ENCODE data around the gene AGO1. TPM values are rescaled to one million over a fixed set of nuclear protein-coding genes. Genes with fewer than 3 reads are reported as not detected.

Gene AGO1
- total and polyA plus RNA-seq, 2 of the 13 experiments (the other 11 are each of a cell fraction or from before 2014, with no cell fraction given): 9.2 to 18.6 TPM

Other genes with a start within 250 kb of the AGO1 start
- gene PSMB2, start 241.7 kb upstream of the AGO1 start, total RNA-seq (2016; rRNA removed; fragmentation: Illumina TruSeq; extraction: Trizol): 62.2 and 102 TPM in 2 replicates
- gene PSMB2, start 241.7 kb upstream of the AGO1 start, polyA plus RNA-seq (2011; rRNA removed): 50.5 and 60.6 TPM in 2 replicates
- gene C1orf216, start 164.3 kb upstream of the AGO1 start, total RNA-seq (2016; rRNA removed; fragmentation: Illumina TruSeq; extraction: Trizol): 1.1 TPM in 2 replicates
- 0.37 and 0.48 TPM in 2 replicates for gene C1orf216, start 164.3 kb upstream of the AGO1 start, polyA plus RNA-seq (2011; rRNA removed)
- 32.5 and 51.7 TPM in 2 replicates for gene CLSPN, start 113.2 kb upstream of the AGO1 start, total RNA-seq (2016; rRNA removed; fragmentation: Illumina TruSeq; extraction: Trizol)
- 2.2 and 2.5 TPM in 2 replicates for gene CLSPN, start 113.2 kb upstream of the AGO1 start, polyA plus RNA-seq (2011; rRNA removed)
- gene AGO4, start 75.2 kb upstream of the AGO1 start, total RNA-seq (2016; rRNA removed; fragmentation: Illumina TruSeq; extraction: Trizol): 6.0 and 6.8 TPM in 2 replicates
- gene AGO4, start 75.2 kb upstream of the AGO1 start, polyA plus RNA-seq (2011; rRNA removed): 13.8 and 14.6 TPM in 2 replicates
- gene AGO3, start 47.9 kb downstream of the AGO1 start, total RNA-seq (2016; rRNA removed; fragmentation: Illumina TruSeq; extraction: Trizol): 21.2 and 23.8 TPM in 2 replicates
- gene AGO3, start 47.9 kb downstream of the AGO1 start, polyA plus RNA-seq (2011; rRNA removed): 18.3 and 27.1 TPM in 2 replicates
- 0.31 and 0.35 TPM in 2 replicates for gene TEKT2, start 200.9 kb downstream of the AGO1 start, total RNA-seq (2016; rRNA removed; fragmentation: Illumina TruSeq; extraction: Trizol)
- gene TEKT2, start 200.9 kb downstream of the AGO1 start, polyA plus RNA-seq (2011; rRNA removed): 0.24 and 0.38 TPM in 2 replicates
- 30.6 and 31.7 TPM in 2 replicates for gene ADPRS, start 205.7 kb downstream of the AGO1 start, total RNA-seq (2016; rRNA removed; fragmentation: Illumina TruSeq; extraction: Trizol)
- 36.4 and 36.6 TPM in 2 replicates for gene ADPRS, start 205.7 kb downstream of the AGO1 start, polyA plus RNA-seq (2011; rRNA removed)
- gene COL8A2, start 242.0 kb downstream of the AGO1 start, total RNA-seq (2016; rRNA removed; fragmentation: Illumina TruSeq; extraction: Trizol): 0.04 and 0.24 TPM in 2 replicates
- 0.13 and 0.24 TPM in 2 replicates for gene COL8A2, start 242.0 kb downstream of the AGO1 start, polyA plus RNA-seq (2011; rRNA removed)